HepG2 (cell line): ENCODE measurements around the gene TRIM67. TPM values are rescaled to one million over a fixed set of nuclear protein-coding genes. Genes with fewer than 3 reads are reported as not detected.
A peak's percentile ranks its signal among the peaks of the same experiment; 100 is the strongest.

Experiments
- ATAC-seq: fragments of 200-7000 bp; cut with Tn5 transposase; 3 replicates; pipeline ENCODE4 v1.9.1; 2020; ENCODE audit warnings: mild to moderate bottlenecking, moderate library complexity
- BruUV-seq: library from RNA; stranded (reverse); fragments of 400-500 nt; replicated peaks from 2 replicates; lab custom pipeline; 2021; lab: Mats Ljungman, UMichigan
- CTCF ChIA-PET: fragments of 300-600 bp; formaldehyde crosslinking; extraction: SDS; loops from one replicate; lab custom pipeline; 2021; ENCODE audit warnings: low total read pairs, inconsistent platforms, low intra/inter-chr PET ratio; lab: Yijun Ruan, JAX
- POLR2A ChIA-PET: fragments of 350-600 bp; sonication (Branson Sonifier 250); formaldehyde crosslinking; loops from one replicate; lab custom pipeline; 2020; ENCODE audit warnings: antibody characterized with exemption, inconsistent platforms; lab: Yijun Ruan, JAX
- DNase-seq: peaks from one replicate; pipeline ENCODE4 v3.0.0-alpha.2; 2015; ENCODE audit warnings: low spot score
- FAIRE-seq: peaks from 3 replicates; lab custom pipeline; 2011; peaks lifted over from hg19 to GRCh38; lab: Jason Lieb, UNC
- H2AFZ ChIP-seq: one replicate; pipeline ENCODE4 v1.6.1; 2011; ENCODE audit warnings: low read length, inconsistent platforms
- H3K27ac ChIP-seq: fragments of 300-600 bp; 3 replicates; pipeline ENCODE4 v1.8.0; 2011; ENCODE audit warnings: mixed run types, mild to moderate bottlenecking, mixed read lengths, low read length, inconsistent platforms; ENCODE audit not compliant: insufficient read depth; ENCODE audit errors: extremely low read length
- H3K27me3 ChIP-seq, 2 experiments: fragments of 200-600 bp in 1 of 2; 2 replicates in 1 of 2; 3 replicates in 1 of 2; pipeline versions ENCODE4 v1.6.0 to v1.8.0; 2011; ENCODE audit warnings: low read length in 2 of 2, mild to moderate bottlenecking in 2 of 2, moderate library complexity in 2 of 2, inconsistent platforms in 1 of 2; ENCODE audit not compliant: insufficient read depth in 2 of 2, control insufficient read depth in 1 of 2
- H3K36me3 ChIP-seq, 2 experiments: fragments of 200-600 bp in 1 of 2; replicated peaks in 1 of 2; 2 replicates in 1 of 2; 3 replicates in 1 of 2; pipeline versions ENCODE4 v1.5.1 to v1.8.0; 2011; ENCODE audit warnings: low read length in 2 of 2, inconsistent platforms in 1 of 2; ENCODE audit not compliant: insufficient read depth in 2 of 2, control insufficient read depth in 1 of 2
- H3K4me1 ChIP-seq: 2 replicates; pipeline ENCODE4 v1.5.1; 2012; ENCODE audit warnings: low read length, inconsistent platforms; ENCODE audit not compliant: insufficient read depth
- H3K4me2 ChIP-seq: 2 replicates; pipeline ENCODE4 v1.6.0; 2011; ENCODE audit warnings: low read depth, low read length, inconsistent platforms
- H3K4me3 ChIP-seq, 3 experiments: fragments of 200-600 bp in 1 of 3; sonication (generic), shearing (Covaris generic) in 1 of 3; replicated peaks in 1 of 3; 2 replicates each; pipeline ENCODE4 v1.5.1; 2011 to 2016; ENCODE audit warnings: low read length in 3 of 3, inconsistent platforms in 2 of 3, low read depth in 2 of 3, mild to moderate bottlenecking in 2 of 3, control low read depth in 1 of 3, mixed read lengths in 1 of 3; ENCODE audit not compliant: insufficient read depth in 1 of 3
- H3K79me2 ChIP-seq: one replicate; pipeline ENCODE4 v1.6.1; 2011; ENCODE audit warnings: low read length, inconsistent platforms; ENCODE audit not compliant: insufficient read depth
- H3K9ac ChIP-seq: 2 replicates; pipeline ENCODE4 v1.6.0; 2011; ENCODE audit warnings: mild to moderate bottlenecking, low read depth, low read length, inconsistent platforms; ENCODE audit not compliant: insufficient read depth
- H3K9me3 ChIP-seq: 2 replicates; pipeline ENCODE4 v1.5.1; 2012; ENCODE audit warnings: mild to moderate bottlenecking, low read length
- H4K20me1 ChIP-seq: 2 replicates; pipeline ENCODE4 v1.6.0; 2011; ENCODE audit warnings: inconsistent platforms, mild to moderate bottlenecking, low read length, moderate library complexity; ENCODE audit not compliant: insufficient read depth
- ERF ChIP-seq: IDR thresholded peaks from 2 replicates; pipeline ENCODE4 v1.6.1; 2018; ENCODE audit warnings: missing biosample characterization, missing genetic modification reagents
- FOSL2 ChIP-seq: sonication (generic); formaldehyde crosslinking; IDR thresholded peaks from 2 replicates; pipeline ENCODE4 v1.4.0; 2020; ENCODE audit warnings: missing genetic modification reagents
- GABPB1 ChIP-seq: IDR thresholded peaks from 2 replicates; pipeline ENCODE4 v1.6.1; 2016; ENCODE audit warnings: mild to moderate bottlenecking, missing genetic modification reagents, moderate library complexity, missing compliant biosample characterization
- IKZF4 ChIP-seq: sonication (generic); formaldehyde crosslinking; IDR thresholded peaks from 2 replicates; pipeline ENCODE4 v1.5.1; 2020; ENCODE audit warnings: borderline replicate concordance, mild to moderate bottlenecking, low read depth, missing genetic modification reagents; ENCODE audit errors: not compliant biosample characterization
- ISL2 ChIP-seq: sonication (generic); formaldehyde crosslinking; IDR thresholded peaks from 2 replicates; pipeline ENCODE4 v1.5.0; 2020; ENCODE audit warnings: missing genetic modification reagents
- KDM5B ChIP-seq: sonication (generic); formaldehyde crosslinking; IDR thresholded peaks from 2 replicates; pipeline ENCODE4 v1.4.0; 2020; ENCODE audit warnings: missing genetic modification reagents, mild to moderate bottlenecking, borderline replicate concordance
- REPIN1 ChIP-seq: sonication (generic); formaldehyde crosslinking; IDR thresholded peaks from 2 replicates; pipeline ENCODE4 v1.8.0; 2022; ENCODE audit warnings: missing genetic modification reagents, low read depth, mild to moderate bottlenecking, borderline replicate concordance
- SNAI1 ChIP-seq: sonication (generic); formaldehyde crosslinking; IDR thresholded peaks from 2 replicates; pipeline ENCODE4 v1.5.0; 2020; ENCODE audit warnings: mild to moderate bottlenecking, missing genetic modification reagents, borderline replicate concordance
- SSRP1 ChIP-seq: IDR thresholded peaks from 2 replicates; pipeline ENCODE4 v1.6.1; 2016; ENCODE audit warnings: control low read depth
- ZBTB21 ChIP-seq: sonication (generic); formaldehyde crosslinking; IDR thresholded peaks from 2 replicates; pipeline ENCODE4 v1.4.0; 2020; ENCODE audit warnings: missing genetic modification reagents
- ZNF121 ChIP-seq: sonication (generic); formaldehyde crosslinking; IDR thresholded peaks from 2 replicates; pipeline ENCODE4 v1.5.0; 2020; ENCODE audit warnings: mild to moderate bottlenecking, missing genetic modification reagents
- ZNF251 ChIP-seq: sonication (generic); formaldehyde crosslinking; IDR thresholded peaks from 2 replicates; pipeline ENCODE4 v1.9.0; 2021; ENCODE audit warnings: mild to moderate bottlenecking, missing genetic modification reagents
- ZNF296 ChIP-seq: sonication (generic); formaldehyde crosslinking; conservative IDR thresholded peaks from 2 replicates; pipeline ENCODE4 v1.5.0; 2020; ENCODE audit warnings: mild to moderate bottlenecking, missing genetic modification reagents
- ZNF569 ChIP-seq: sonication (generic); formaldehyde crosslinking; IDR thresholded peaks from 2 replicates; pipeline ENCODE4 v1.5.0; 2020; ENCODE audit warnings: mild to moderate bottlenecking, missing genetic modification reagents, moderate library complexity, borderline replicate concordance
- WGBS: methylation state at CpG from one replicate; pipeline ENCODE4 v1.1.6; 2017; ENCODE audit warnings: low lambda C conversion rate; 5-methylcytosine and 5-hydroxymethylcytosine counted together
- in situ Hi-C: cut with HindIII; loops from 2 replicates; pipeline ENCODE4 v1.10.0; 2017; ENCODE audit warnings: low pct_unique_long_range_greater_than_20kb; ENCODE audit not compliant: extremely low pct_ligation_motif_present
- intact Hi-C: fragments of 100-400 bp; cut with micrococcal nuclease; formaldehyde crosslinking; loops from one replicate; pipeline ENCODE4 v1.10.0; 2022; ENCODE audit not compliant: unreplicated experiment
- polyA plus RNA-seq, 8 experiments: library from polyadenylated mRNA; depleted of rRNA in 3 of 8; stranded (reverse) in 7 of 8; unstranded in 1 of 8; fragments of >200 nt; fragmentation: Illumina TruSeq in 4 of 8; extraction: Trizol in 4 of 8; gene quantifications; 2 replicates each; pipeline versions ENCODE4 v1.2.1 to v1.2.3, GENCODE V29; 2011 to 2016; ENCODE audit warnings: low read depth in 4 of 8, missing spikeins in 1 of 8, mixed read lengths in 1 of 8; ENCODE audit not compliant: insufficient read depth in 1 of 8
- total RNA-seq, 5 experiments: library from RNA; depleted of rRNA; stranded (reverse); fragments of >200 nt; fragmentation: Illumina TruSeq; extraction: Trizol; gene quantifications; 2 replicates each; pipeline ENCODE4 v1.2.3, GENCODE V29; 2016; ENCODE audit warnings: low read depth in 1 of 5
- TF ChIP-seq, protein P1 (sequence below): sonication (generic); formaldehyde crosslinking; IDR thresholded peaks from 2 replicates; pipeline ENCODE4 v1.5.0; 2020; ENCODE audit warnings: missing genetic modification reagents, mild to moderate bottlenecking, borderline replicate concordance
- TF ChIP-seq, protein P2 (sequence below): sonication (generic); formaldehyde crosslinking; IDR thresholded peaks from 2 replicates; pipeline ENCODE4 v1.5.0; 2020; ENCODE audit warnings: mild to moderate bottlenecking, missing genetic modification reagents
- TF ChIP-seq, protein P3 (sequence below): sonication (generic); formaldehyde crosslinking; IDR thresholded peaks from 2 replicates; pipeline ENCODE4 v1.4.0; 2020; ENCODE audit warnings: missing genetic modification reagents

The TRIM67 gene
- total and polyA plus RNA-seq, 2 of the 13 experiments (the other 11 are each of a cell fraction or from before 2014, with no cell fraction given) = not detected

DNA sequence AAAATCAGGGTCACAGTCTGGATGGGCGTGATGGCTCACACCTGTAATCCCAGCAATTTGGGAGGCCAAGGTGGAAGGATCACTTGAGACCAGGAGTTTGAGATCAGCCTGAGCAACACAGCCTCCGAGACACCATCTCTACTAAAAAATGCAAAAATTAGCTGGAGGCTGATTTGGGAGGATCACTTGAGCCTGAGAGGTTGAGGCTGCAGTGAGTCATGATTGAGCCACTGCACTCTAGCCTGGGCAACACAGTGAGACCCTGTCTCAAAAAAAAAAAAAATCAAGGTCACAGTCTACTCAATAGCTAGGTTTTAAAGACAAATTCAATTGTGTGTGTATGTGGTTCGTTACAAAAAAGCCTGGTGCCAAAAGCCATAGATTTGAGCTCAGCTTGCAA, 34.4 kb downstream of the TRIM67 start:
- CTCF ChIA-PET = no interaction called here
- WGBS = 65% methylated on average over 3 of the region's 3 CpGs
- POLR2A ChIA-PET = interaction anchor here (1.8 kb wide), 1 partner anchor 14 kb away, joined by 4 read pairs; no protein-coding TSS in a partner anchor

More for the DNA sequence above, 34.4 kb downstream of the TRIM67 start:
- DNase-seq (no peak), ATAC-seq (no peak), FAIRE-seq (no peak)
- H3K36me3 ChIP-seq = no peaks in the 10 kb centered on the region
- no peak overlapping the region for H3K9ac ChIP-seq
- H3K9me3 ChIP-seq = no peaks in the 10 kb centered on the region
- BruUV-seq = no TSS peak
- H3K27me3 ChIP-seq = peaks cover 3 to 48% of the 10 kb centered on the region in 2 experiments; a peak in 3 of 5 replicates
- no peak overlapping the region for H3K27ac ChIP-seq
- H3K4me1 ChIP-seq = peaks cover 52% of the 10 kb centered on the region
- H4K20me1 ChIP-seq = no peaks in the 10 kb centered on the region
- in situ Hi-C loops (no loop called here), intact Hi-C loops (no loop called here)
- no peak overlapping the region for H3K4me2 ChIP-seq
- TF ChIP-seq ZNF251 (CRISPR knock-in tag) (no peak), ZBTB21 (no peak), REPIN1 (no peak), ZNF296 (CRISPR knock-in tag) (no peak), ERF (no peak), ZNF121 (CRISPR knock-in tag) (peak; percentile 74), ISL2 (CRISPR knock-in tag) (no peak), SSRP1 (CRISPR knock-in tag) (no peak), KDM5B (CRISPR knock-in tag) (no peak), SNAI1 (CRISPR knock-in tag) (no peak), ZNF569 (CRISPR knock-in tag) (no peak), GABPB1 (CRISPR knock-in tag) (no peak), FOSL2 (CRISPR knock-in tag) (0 out of 2 replicates have a peak, but pooled peaks have one; percentile 31), IKZF4 (CRISPR knock-in tag) (no peak)
- TF ChIP-seq, protein P1, sequence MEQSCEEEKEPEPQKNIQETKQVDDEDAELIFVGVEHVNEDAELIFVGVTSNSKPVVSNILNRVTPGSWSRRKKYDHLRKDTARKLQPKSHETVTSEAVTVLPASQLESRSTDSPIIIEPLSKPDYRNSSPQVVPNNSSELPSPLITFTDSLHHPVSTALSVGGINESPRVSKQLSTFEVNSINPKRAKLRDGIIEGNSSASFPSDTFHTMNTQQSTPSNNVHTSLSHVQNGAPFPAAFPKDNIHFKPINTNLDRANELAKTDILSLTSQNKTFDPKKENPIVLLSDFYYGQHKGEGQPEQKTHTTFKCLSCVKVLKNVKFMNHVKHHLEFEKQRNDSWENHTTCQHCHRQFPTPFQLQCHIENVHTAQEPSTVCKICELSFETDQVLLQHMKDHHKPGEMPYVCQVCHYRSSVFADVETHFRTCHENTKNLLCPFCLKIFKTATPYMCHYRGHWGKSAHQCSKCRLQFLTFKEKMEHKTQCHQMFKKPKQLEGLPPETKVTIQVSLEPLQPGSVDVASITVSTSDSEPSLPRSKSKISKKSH = no peak
- TF ChIP-seq, protein P2, sequence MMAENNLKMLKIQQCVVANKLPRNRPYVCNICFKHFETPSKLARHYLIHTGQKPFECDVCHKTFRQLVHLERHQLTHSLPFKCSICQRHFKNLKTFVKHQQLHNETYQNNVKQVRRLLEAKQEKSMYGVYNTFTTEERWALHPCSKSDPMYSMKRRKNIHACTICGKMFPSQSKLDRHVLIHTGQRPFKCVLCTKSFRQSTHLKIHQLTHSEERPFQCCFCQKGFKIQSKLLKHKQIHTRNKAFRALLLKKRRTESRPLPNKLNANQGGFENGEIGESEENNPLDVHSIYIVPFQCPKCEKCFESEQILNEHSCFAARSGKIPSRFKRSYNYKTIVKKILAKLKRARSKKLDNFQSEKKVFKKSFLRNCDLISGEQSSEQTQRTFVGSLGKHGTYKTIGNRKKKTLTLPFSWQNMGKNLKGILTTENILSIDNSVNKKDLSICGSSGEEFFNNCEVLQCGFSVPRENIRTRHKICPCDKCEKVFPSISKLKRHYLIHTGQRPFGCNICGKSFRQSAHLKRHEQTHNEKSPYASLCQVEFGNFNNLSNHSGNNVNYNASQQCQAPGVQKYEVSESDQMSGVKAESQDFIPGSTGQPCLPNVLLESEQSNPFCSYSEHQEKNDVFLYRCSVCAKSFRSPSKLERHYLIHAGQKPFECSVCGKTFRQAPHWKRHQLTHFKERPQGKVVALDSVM = peak; percentile 69
- TF ChIP-seq, protein P3, sequence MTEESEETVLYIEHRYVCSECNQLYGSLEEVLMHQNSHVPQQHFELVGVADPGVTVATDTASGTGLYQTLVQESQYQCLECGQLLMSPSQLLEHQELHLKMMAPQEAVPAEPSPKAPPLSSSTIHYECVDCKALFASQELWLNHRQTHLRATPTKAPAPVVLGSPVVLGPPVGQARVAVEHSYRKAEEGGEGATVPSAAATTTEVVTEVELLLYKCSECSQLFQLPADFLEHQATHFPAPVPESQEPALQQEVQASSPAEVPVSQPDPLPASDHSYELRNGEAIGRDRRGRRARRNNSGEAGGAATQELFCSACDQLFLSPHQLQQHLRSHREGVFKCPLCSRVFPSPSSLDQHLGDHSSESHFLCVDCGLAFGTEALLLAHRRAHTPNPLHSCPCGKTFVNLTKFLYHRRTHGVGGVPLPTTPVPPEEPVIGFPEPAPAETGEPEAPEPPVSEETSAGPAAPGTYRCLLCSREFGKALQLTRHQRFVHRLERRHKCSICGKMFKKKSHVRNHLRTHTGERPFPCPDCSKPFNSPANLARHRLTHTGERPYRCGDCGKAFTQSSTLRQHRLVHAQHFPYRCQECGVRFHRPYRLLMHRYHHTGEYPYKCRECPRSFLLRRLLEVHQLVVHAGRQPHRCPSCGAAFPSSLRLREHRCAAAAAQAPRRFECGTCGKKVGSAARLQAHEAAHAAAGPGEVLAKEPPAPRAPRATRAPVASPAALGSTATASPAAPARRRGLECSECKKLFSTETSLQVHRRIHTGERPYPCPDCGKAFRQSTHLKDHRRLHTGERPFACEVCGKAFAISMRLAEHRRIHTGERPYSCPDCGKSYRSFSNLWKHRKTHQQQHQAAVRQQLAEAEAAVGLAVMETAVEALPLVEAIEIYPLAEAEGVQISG (CRISPR knock-in tag) = no peak
- no peak overlapping the region for H3K4me3 ChIP-seq
- no peak overlapping the region for H2AFZ ChIP-seq
- H3K79me2 ChIP-seq = no peaks in the 10 kb centered on the region
